GM06990 (cell line): ENCODE measurements around the gene FAM3B.

Experiments used
- DNase-seq: peaks from one replicate; pipeline ENCODE4 v3.0.0-alpha.2; 2011; ENCODE audit not compliant: insufficient read length; ENCODE audit errors: extremely low read depth
- H3K27me3 ChIP-seq: replicated peaks from 2 replicates; pipeline ENCODE4 v1.6.0; 2011; ENCODE audit warnings: low read length; ENCODE audit not compliant: control insufficient read depth, insufficient read depth
- H3K36me3 ChIP-seq: 2 replicates; pipeline ENCODE4 v1.5.1; 2011; ENCODE audit warnings: low read length; ENCODE audit not compliant: control insufficient read depth, insufficient read depth
- H3K4me3 ChIP-seq: replicated peaks from 2 replicates; pipeline ENCODE4 v1.5.1; 2011; ENCODE audit warnings: low read depth, mild to moderate bottlenecking, control low read depth, low read length
- TF ChIP-seq, protein P1 (sequence below): IDR thresholded peaks from 2 replicates; pipeline ENCODE4 v1.5.1; 2011; ENCODE audit warnings: low read length, control low read depth, mild to moderate bottlenecking, inconsistent platforms; ENCODE audit not compliant: insufficient read depth, poor library complexity, severe bottlenecking

The FAM3B gene

DNA sequence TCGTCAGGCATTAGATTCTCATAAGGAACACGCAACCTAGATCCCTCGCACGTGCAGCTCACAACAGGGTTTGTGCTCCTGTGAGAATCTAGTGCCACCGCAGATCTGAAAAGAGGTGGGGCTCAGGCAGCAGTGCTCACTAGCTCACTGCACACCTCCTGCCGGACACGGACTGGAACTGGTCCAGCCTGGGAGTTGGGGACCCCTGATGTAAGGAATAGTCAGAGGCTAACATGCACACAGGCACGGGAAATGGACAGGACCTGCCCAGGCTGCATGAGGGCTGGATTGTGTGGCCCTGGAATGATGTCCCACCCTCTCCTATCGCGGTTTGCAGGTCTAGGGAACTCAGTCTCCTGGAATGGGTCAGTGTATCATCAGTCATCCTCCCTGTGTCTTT, 86.2 kb downstream of the FAM3B start:
- Histone ChIP-seq H3K4me3 (no peak overlapping the region), H3K36me3 (peaks cover 20% of the 10 kb centered on the region), H3K27me3 (no peaks in the 10 kb centered on the region)
- DNase-seq: no peak
- TF ChIP-seq, protein P1, sequence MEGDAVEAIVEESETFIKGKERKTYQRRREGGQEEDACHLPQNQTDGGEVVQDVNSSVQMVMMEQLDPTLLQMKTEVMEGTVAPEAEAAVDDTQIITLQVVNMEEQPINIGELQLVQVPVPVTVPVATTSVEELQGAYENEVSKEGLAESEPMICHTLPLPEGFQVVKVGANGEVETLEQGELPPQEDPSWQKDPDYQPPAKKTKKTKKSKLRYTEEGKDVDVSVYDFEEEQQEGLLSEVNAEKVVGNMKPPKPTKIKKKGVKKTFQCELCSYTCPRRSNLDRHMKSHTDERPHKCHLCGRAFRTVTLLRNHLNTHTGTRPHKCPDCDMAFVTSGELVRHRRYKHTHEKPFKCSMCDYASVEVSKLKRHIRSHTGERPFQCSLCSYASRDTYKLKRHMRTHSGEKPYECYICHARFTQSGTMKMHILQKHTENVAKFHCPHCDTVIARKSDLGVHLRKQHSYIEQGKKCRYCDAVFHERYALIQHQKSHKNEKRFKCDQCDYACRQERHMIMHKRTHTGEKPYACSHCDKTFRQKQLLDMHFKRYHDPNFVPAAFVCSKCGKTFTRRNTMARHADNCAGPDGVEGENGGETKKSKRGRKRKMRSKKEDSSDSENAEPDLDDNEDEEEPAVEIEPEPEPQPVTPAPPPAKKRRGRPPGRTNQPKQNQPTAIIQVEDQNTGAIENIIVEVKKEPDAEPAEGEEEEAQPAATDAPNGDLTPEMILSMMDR: no peak

DNA sequence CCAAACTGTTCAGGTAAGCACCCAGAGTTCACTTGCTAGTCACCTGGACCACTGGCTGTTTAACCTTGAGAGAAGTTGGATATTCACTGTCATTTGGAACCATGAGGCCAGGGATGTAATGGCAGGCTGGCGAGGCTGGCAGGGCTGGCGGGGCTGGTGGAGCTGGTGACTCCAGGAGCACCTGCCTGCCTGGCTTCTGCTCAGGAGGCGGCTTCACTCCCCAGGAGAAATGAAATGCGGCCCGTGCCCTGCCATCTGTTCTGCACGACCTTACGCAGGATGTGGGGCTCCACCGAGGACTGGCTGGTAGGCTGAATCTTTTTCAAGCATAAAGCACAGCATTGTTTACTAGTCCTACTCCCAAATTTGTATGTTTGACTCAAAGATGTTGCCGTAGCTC, 86.7 kb downstream of the FAM3B start:
- Histone ChIP-seq H3K4me3 (no peak overlapping the region), H3K36me3 (peaks cover 22% of the 10 kb centered on the region), H3K27me3 (no peaks in the 10 kb centered on the region)
- TF ChIP-seq, protein P1: no peak
- no peak for DNase-seq

DNA sequence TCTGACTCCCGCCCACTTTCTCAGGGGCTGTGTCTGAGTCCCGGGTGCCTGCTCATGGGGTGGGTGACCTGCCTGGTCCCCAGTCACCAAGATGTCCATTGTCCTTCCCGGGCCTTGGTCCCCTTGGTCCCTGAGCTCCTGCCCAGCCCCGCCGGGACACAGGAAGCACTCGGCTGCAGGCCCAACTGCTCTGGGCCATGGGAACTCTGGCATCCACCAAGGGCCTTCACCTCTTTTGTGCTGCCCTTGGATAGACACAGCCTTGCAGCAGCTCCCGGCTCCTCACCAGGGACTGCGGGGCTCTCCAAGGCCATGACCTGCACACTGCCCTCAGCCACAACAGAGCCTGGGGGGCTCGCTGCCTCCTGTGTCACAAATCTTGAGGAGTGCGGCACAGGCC, 87.4 kb downstream of the FAM3B start:
- TF ChIP-seq, protein P1: no peak
- Histone ChIP-seq H3K4me3 (no peak overlapping the region), H3K36me3 (peaks cover 20% of the 10 kb centered on the region), H3K27me3 (no peaks in the 10 kb centered on the region)
- DNase-seq: no peak

DNA sequence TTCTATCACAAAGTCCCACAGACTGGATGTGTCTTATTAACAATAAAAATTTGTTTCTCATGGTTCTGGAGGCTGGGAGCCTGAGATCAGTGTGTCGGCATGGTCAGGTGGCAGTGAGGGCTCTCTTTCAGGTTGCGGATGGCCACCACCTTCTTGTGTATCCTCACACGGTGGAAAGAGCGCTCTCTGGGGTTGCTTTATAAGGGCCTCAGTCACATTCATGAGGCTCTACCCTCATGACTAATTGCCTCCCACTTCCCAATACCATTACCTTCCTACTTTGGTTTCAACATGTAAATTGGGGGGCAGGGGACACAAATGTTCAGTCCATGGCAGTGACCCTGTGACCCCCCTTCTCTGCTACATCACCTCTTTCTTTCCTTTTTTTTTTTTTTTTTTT, 88.7 kb downstream of the FAM3B start:
- peaks cover 18% of the 10 kb centered on the region for H3K36me3 ChIP-seq
- TF ChIP-seq, protein P1: no peak
- H3K4me3 ChIP-seq: no peak overlapping the region
- H3K27me3 ChIP-seq: no peaks in the 10 kb centered on the region
- no peak for DNase-seq

DNA sequence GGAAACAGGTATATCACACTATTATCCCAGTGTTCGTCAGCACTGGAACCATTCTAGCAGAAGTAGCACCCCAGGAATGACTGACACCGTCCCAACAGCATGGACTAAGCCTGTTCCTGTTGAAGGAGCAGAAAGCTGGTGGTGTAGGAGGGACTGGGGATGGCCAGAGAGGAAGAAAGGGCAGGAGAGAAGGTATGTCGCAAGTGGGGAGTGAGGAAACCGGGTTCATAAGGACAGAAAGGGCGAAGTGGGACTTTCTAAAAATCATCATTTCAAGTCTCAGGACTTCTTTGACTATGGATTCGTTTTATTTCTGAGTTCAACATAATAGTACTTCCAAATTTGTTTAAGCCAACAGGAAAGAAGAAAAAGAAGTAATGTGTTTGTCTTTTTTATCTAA, 89.7 kb downstream of the FAM3B start:
- DNase-seq: no peak
- TF ChIP-seq, protein P1: no peak
- Histone ChIP-seq H3K27me3 (no peaks in the 10 kb centered on the region), H3K4me3 (no peak overlapping the region), H3K36me3 (peaks cover 18% of the 10 kb centered on the region)
